CD8-positive, alpha-beta memory T cell (primary cell): ENCODE results near the gene CRABP2. TPM values are rescaled to one million over a fixed set of nuclear protein-coding genes. Genes with fewer than 3 reads are reported as not detected.
A peak's percentile ranks its signal among the peaks of the same experiment; 100 is the strongest.

ENCODE experiments used
- CTCF ChIA-PET: fragments of 350-600 bp; sonication (Branson Sonifier 250); formaldehyde crosslinking; loops from one replicate; lab custom pipeline; 2021; ENCODE audit warnings: antibody characterized with exemption; lab: Charles Lee
- POLR2A ChIA-PET: fragments of 350-600 bp; sonication (Branson Sonifier 250); formaldehyde crosslinking; loops from one replicate; lab custom pipeline; 2021; ENCODE audit warnings: antibody characterized with exemption; lab: Charles Lee
- DNase-seq, 5 donors: peaks; one replicate each; pipeline versions ENCODE4 v3.0.0 to v3.0.0-alpha.2; 2020 to 2022; ENCODE audit warnings: mixed read lengths in 1 of 5
- H3K27ac ChIP-seq: one replicate; pipeline ENCODE4 v1.7.0; 2013; ENCODE audit warnings: low read depth, mild to moderate bottlenecking, low read length, moderate library complexity
- H3K27me3 ChIP-seq: 2 replicates; pipeline ENCODE4 v1.7.0; 2013; ENCODE audit warnings: low read length, mild to moderate bottlenecking; ENCODE audit not compliant: insufficient read depth, poor library complexity, severe bottlenecking
- H3K36me3 ChIP-seq: 2 replicates; pipeline ENCODE4 v1.7.0; 2013; ENCODE audit warnings: mild to moderate bottlenecking, low read length, moderate library complexity; ENCODE audit not compliant: insufficient read depth
- H3K4me1 ChIP-seq: 2 replicates; pipeline ENCODE4 v1.7.0; 2013; ENCODE audit warnings: mild to moderate bottlenecking, low read length, moderate library complexity; ENCODE audit not compliant: insufficient read depth
- H3K4me3 ChIP-seq: 2 replicates; pipeline ENCODE4 v1.7.0; 2013; ENCODE audit warnings: mild to moderate bottlenecking, low read length
- H3K9me3 ChIP-seq: 2 replicates; pipeline ENCODE4 v1.7.0; 2013; ENCODE audit warnings: mild to moderate bottlenecking, low read length
- H3K27ac Mint-ChIP-seq, 8 donors: one replicate each; pipeline ENCODE4 v1.8.0; 2020 to 2021; ENCODE audit warnings: mixed read lengths in 8 of 8, mild to moderate bottlenecking in 6 of 8, inconsistent platforms in 3 of 8, moderate library complexity in 3 of 8
- H3K27me3 Mint-ChIP-seq, 2 donors: one replicate each; pipeline ENCODE4 v1.8.0; 2020 to 2021; ENCODE audit warnings: mixed read lengths in 2 of 2, mild to moderate bottlenecking in 1 of 2, moderate library complexity in 1 of 2
- H3K36me3 Mint-ChIP-seq, 3 donors: one replicate each; pipeline ENCODE4 v1.8.0; 2020 to 2021; ENCODE audit warnings: mixed read lengths in 3 of 3, inconsistent platforms in 1 of 3, mild to moderate bottlenecking in 1 of 3
- H3K4me1 Mint-ChIP-seq, 3 donors: one replicate each; pipeline ENCODE4 v1.8.0; 2020 to 2021; ENCODE audit warnings: mixed read lengths in 3 of 3, inconsistent platforms in 1 of 3, mild to moderate bottlenecking in 1 of 3
- H3K4me3 Mint-ChIP-seq, 7 donors: one replicate each; pipeline ENCODE4 v1.8.0; 2020 to 2021; ENCODE audit warnings: mixed read lengths in 7 of 7, mild to moderate bottlenecking in 6 of 7, moderate library complexity in 4 of 7, inconsistent platforms in 2 of 7
- H3K9me3 Mint-ChIP-seq, 5 donors: one replicate each; pipeline ENCODE4 v1.8.0; 2020 to 2022; ENCODE audit warnings: mixed read lengths in 5 of 5, mild to moderate bottlenecking in 3 of 5, moderate library complexity in 2 of 5, inconsistent platforms in 1 of 5
- polyA plus RNA-seq: library from polyadenylated mRNA; unstranded; fragments of 300-500 nt; fragmentation: Illumina TruSeq; gene quantifications from one replicate; pipeline ENCODE4 v1.2.3, GENCODE V29; 2021
- total RNA-seq, 2 experiments: library from RNA; stranded (reverse); gene quantifications; one replicate each; pipeline ENCODE4 v1.2.3, GENCODE V29; 2021

Gene CRABP2
- total and polyA plus RNA-seq, 3 experiments from 2014 or later, result 0.66 to 0.71 TPM; not detected in 1

DNA sequence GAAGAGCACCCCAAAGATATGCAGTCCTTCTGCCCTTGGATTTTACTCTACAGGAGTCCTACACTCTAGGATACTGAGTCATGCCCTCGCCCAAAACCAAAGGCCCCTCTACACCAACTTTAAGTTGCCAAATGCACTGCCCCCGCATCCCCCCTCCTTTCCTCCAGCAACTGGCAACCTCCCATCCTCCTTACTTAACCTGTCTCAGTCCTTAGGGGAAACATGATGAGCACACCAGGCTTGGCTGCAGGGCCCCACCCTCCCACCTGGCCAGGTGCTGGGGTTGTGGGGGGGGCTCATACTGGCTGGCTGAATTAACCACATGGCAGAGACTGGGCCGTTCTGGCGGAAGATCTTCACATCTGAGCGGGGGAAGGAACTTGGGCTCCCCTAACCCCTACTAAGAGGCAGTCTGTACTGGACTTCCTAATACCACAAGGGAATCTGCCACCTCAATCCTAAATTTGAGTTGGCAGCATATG lies 44.8 kb upstream of the CRABP2 start:
- H3K9me3 Mint-ChIP-seq, result no peaks in the 10 kb centered on the region
- Histone ChIP-seq H3K27me3 (no peaks in the 10 kb centered on the region), H3K36me3 (no peaks in the 10 kb centered on the region), H3K27ac (peak overlapping the region; percentile 77), H3K9me3 (no peaks in the 10 kb centered on the region), H3K4me1 (peaks cover 59% of the 10 kb centered on the region), H3K4me3 (peak overlapping the region; percentile 57)
- no peaks in the 10 kb centered on the region for H3K27me3 Mint-ChIP-seq
- H3K36me3 Mint-ChIP-seq, result peaks cover 0 to 17% (median 3%) of the 10 kb centered on the region in 3 donors
- H3K4me1 Mint-ChIP-seq, result peaks cover 60 to 75% (median 69%) of the 10 kb centered on the region in 3 donors
- peak overlapping the region; percentile 89 to 99 (median 96) for H3K27ac Mint-ChIP-seq
- ChIA-PET POLR2A (interaction anchor here (0.6 to 2.6 kb wide), 3 partner anchors 9 to 125 kb away, joined by 4 to 42 read pairs (median 28); partner anchors contain the start of genes ISG20L2, METTL25B and MRPL24), CTCF (interaction anchor here (1.9 to 4.0 kb wide), 2 partner anchors 17 to 24 kb away, joined by 11 to 16 read pairs; partner anchors contain the start of gene PRCC)
- H3K4me3 Mint-ChIP-seq, result peak overlapping the region; percentile 86 to 95 (median 91)
- peak in 2 of 5 donors; percentile 16 to 60 for DNase-seq

GRCh38 chr1:156749419-156750118 lies 44.2 kb upstream of the CRABP2 start:
- H3K9me3 ChIP-seq, result no peaks in the 10 kb centered on the region
- H3K4me1 ChIP-seq, result peaks cover 59% of the 10 kb centered on the region
- Mint-ChIP-seq H3K27ac (peak overlapping the region; percentile 89 to 99 (median 96)), H3K36me3 (peaks cover 0 to 23% (median 3%) of the 10 kb centered on the region in 3 donors), H3K4me1 (peaks cover 61 to 74% (median 66%) of the 10 kb centered on the region in 3 donors), H3K27me3 (no peaks in the 10 kb centered on the region), H3K4me3 (peak overlapping the region; percentile 86 to 95 (median 91)), H3K9me3 (no peaks in the 10 kb centered on the region)
- POLR2A ChIA-PET, result interaction anchor here (0.6 kb wide), 1 partner anchor 124 kb away, joined by 4 read pairs; no protein-coding TSS in a partner anchor
- H3K27me3 ChIP-seq, result no peaks in the 10 kb centered on the region
- no peaks in the 10 kb centered on the region for H3K36me3 ChIP-seq
- CTCF ChIA-PET, result interaction anchor here (4.0 kb wide), 1 partner anchor 24 kb away, joined by 16 read pairs; no protein-coding TSS in a partner anchor
- peak overlapping the region; percentile 77 for H3K27ac ChIP-seq
- DNase-seq, result no peak
- peak overlapping the region; percentile 57 for H3K4me3 ChIP-seq

- no peaks in the 10 kb centered on the region for H3K9me3 Mint-ChIP-seq
- ChIA-PET POLR2A (no interaction called here), CTCF (interaction anchor here (1.0 kb wide), 1 partner anchor 8 kb away, joined by 3 read pairs; no protein-coding TSS in a partner anchor)
- no peak for DNase-seq
- peak overlapping the region; percentile 57 for H3K4me3 ChIP-seq
- H3K4me3 Mint-ChIP-seq, result peak overlapping the region; percentile 86 to 95 (median 91)
- peak overlapping the region; percentile 89 to 99 (median 96) for H3K27ac Mint-ChIP-seq
- H3K4me1 ChIP-seq, result peaks cover 59% of the 10 kb centered on the region
- no peaks in the 10 kb centered on the region for H3K27me3 Mint-ChIP-seq
- H3K4me1 Mint-ChIP-seq, result peaks cover 61 to 74% (median 66%) of the 10 kb centered on the region in 3 donors
- H3K36me3 Mint-ChIP-seq, result peaks cover 0 to 28% (median 3%) of the 10 kb centered on the region in 3 donors
- peak overlapping the region; percentile 77 for H3K27ac ChIP-seq
- no peaks in the 10 kb centered on the region for H3K9me3 ChIP-seq
- no peaks in the 10 kb centered on the region for H3K27me3 ChIP-seq
- H3K36me3 ChIP-seq, result no peaks in the 10 kb centered on the region
Observed at GRCh38 chr1:156748670-156749418, 43.5 kb upstream of the CRABP2 start.

DNA sequence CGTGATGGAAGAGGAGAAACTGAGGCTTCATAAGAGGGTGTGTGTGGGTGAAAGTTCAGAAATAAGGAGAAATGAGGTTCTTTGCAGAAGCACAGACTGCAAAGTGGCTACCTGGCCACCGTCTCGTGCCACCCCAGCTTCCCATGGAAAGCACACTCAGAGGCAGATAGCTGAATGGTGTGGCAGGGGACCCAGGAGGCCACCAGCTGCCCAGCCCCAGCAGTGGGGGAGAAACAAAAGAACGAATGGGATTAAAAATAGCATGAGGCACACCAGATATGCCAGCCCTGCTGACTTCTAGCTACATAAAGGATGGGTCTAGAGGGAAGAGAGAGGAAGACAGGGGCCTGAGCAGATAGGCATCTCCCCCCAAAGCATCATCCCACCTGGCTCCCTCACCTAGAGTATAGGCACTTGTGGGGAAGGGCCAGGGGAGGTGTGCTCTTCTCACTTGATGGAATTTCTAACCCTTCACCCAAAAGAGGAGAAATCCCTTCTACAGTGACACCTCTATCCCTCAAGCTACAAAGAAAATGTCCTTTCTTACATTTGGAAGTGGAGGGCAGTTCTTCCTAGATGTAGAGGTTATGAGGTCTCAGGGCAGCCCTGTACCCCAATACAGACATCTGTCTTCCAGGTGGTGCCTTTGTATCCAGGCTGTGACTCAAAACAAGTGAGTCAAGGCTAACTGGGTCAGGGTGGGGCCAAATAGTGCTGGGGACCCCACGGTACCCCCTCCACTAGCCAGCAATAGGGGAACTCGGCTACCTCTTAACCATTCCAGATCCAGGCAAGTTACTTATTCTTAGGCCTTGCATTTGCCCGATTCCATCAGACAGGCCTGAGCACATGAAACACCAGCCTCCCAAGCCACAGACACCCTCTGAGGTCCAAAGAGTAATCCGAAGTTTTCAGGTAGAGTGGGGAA lies 42.6 kb upstream of the CRABP2 start:
- no peaks in the 10 kb centered on the region for H3K9me3 Mint-ChIP-seq
- H3K9me3 ChIP-seq, result no peaks in the 10 kb centered on the region
- peaks cover 58 to 66% (median 63%) of the 10 kb centered on the region in 3 donors for H3K4me1 Mint-ChIP-seq
- ChIA-PET POLR2A (interaction anchor here (0.6 to 1.4 kb wide), 2 partner anchors 13 to 20 kb away, joined by 5 to 6 read pairs; partner anchors contain the start of genes ISG20L2 and METTL25B), CTCF (interaction anchor here (1.0 to 1.5 kb wide), 4 partner anchors 9 to 112 kb away, joined by 3 to 11 read pairs (median 3); no protein-coding TSS in a partner anchor)
- peak overlapping the region; percentile 77 for H3K27ac ChIP-seq
- H3K36me3 ChIP-seq, result peaks cover 3% of the 10 kb centered on the region
- DNase-seq, result no peak
- peak overlapping the region; percentile 57 for H3K4me3 ChIP-seq
- no peaks in the 10 kb centered on the region for H3K27me3 ChIP-seq
- no peaks in the 10 kb centered on the region for H3K27me3 Mint-ChIP-seq
- peaks cover 57% of the 10 kb centered on the region for H3K4me1 ChIP-seq
- H3K4me3 Mint-ChIP-seq, result peak overlapping the region; percentile 86 to 95 (median 91)
- peak overlapping the region; percentile 89 to 99 (median 96) for H3K27ac Mint-ChIP-seq
- peaks cover 0 to 36% (median 3%) of the 10 kb centered on the region in 3 donors for H3K36me3 Mint-ChIP-seq

- H3K36me3 Mint-ChIP-seq, result peaks cover 0 to 42% (median 6%) of the 10 kb centered on the region in 3 donors
Observed at GRCh38 chr1:156746728-156747631, 41.6 kb upstream of the CRABP2 start.

GRCh38 chr1:156746406-156746727 lies 41.0 kb upstream of the CRABP2 start:
- DNase-seq, result peak in 3 of 5 donors; percentile 30 to 54 (median 38)
- ChIA-PET POLR2A (no interaction called here), CTCF (interaction anchor here (0.8 to 1.3 kb wide), 2 partner anchors 19 to 20 kb away, joined by 3 to 4 read pairs; no protein-coding TSS in a partner anchor)
- Mint-ChIP-seq H3K27ac (peak overlapping the region; percentile 90 to 99 (median 95)), H3K4me1 (peaks cover 56 to 66% (median 62%) of the 10 kb centered on the region in 3 donors), H3K36me3 (peaks cover 1 to 43% (median 6%) of the 10 kb centered on the region in 3 donors), H3K27me3 (no peaks in the 10 kb centered on the region), H3K4me3 (peak overlapping the region; percentile 23 to 87 (median 83)), H3K9me3 (no peaks in the 10 kb centered on the region)
- Histone ChIP-seq H3K27me3 (no peaks in the 10 kb centered on the region), H3K4me1 (peaks cover 57% of the 10 kb centered on the region), H3K4me3 (no peak overlapping the region), H3K9me3 (no peaks in the 10 kb centered on the region), H3K36me3 (peaks cover 5% of the 10 kb centered on the region), H3K27ac (peak overlapping the region; percentile 80)

More at GRCh38 chr1:156746728-156747631, 41.6 kb upstream of the CRABP2 start:
- Mint-ChIP-seq H3K9me3 (no peaks in the 10 kb centered on the region), H3K27ac (peak overlapping the region; percentile 92 to 99 (median 96)), H3K4me3 (peak overlapping the region; percentile 80 to 95 (median 91)), H3K4me1 (peaks cover 52 to 60% (median 56%) of the 10 kb centered on the region in 3 donors), H3K27me3 (no peaks in the 10 kb centered on the region)
- H3K27ac ChIP-seq, result peak overlapping the region; percentile 80
- peaks cover 5% of the 10 kb centered on the region for H3K36me3 ChIP-seq
- peak; percentile 53 to 86 (median 67) for DNase-seq
- H3K4me1 ChIP-seq, result peaks cover 51% of the 10 kb centered on the region
- POLR2A ChIA-PET, result interaction anchor here (0.5 to 1.4 kb wide), 4 partner anchors 15 to 88 kb away, joined by 4 to 6 read pairs (median 4); partner anchors contain the start of genes ISG20L2 and METTL25B
- no peaks in the 10 kb centered on the region for H3K27me3 ChIP-seq
- CTCF ChIA-PET, result interaction anchor here (1.0 to 1.5 kb wide), 4 partner anchors 14 to 113 kb away, joined by 3 to 11 read pairs (median 4); no protein-coding TSS in a partner anchor
- peak overlapping the region; percentile 57 for H3K4me3 ChIP-seq
- no peaks in the 10 kb centered on the region for H3K9me3 ChIP-seq
